ENCODE measurements around the gene GNB4.

DNA sequence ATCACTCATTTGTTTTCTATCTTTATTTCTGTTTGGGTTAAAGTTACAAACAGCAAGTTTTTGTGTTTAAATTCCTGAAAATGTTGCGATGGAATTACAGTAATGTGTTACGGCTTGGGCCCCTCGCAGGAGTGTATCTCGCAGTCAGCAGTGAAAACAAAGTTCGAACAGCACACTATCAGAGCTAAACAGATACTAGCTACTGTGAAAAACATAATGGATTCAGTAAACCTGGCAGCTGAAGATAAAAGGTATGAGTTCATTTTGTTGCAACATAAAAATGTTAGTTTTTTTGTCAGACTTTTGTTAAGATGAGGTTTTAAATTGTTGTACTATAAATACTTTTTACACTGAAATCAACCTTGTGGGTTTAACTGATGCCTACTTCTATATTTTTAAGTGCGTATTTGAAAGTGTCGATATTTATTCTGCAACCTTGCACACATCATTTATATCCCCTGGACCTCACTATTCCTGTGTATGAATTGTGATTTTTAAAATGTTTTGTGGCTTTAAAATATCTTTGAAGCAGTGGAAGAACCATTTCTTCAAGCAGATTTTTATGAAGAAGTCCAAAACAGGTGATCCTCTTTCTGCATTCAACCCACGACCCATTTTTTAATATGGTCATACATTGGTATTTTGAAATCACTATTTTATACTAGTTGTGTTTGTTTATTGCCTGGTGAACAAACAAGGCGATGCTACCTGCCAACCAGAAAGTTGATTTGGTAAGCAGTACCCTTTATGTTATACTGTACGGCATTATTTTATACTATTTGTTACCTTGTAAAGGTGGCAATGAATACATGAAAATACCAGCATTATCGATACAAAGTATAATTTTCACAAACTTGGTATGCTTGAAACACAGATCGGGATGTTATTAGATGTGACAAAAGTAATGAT is 75.9 kb downstream of the GNB4 start:
- TF ChIP-seq, protein P1, sequence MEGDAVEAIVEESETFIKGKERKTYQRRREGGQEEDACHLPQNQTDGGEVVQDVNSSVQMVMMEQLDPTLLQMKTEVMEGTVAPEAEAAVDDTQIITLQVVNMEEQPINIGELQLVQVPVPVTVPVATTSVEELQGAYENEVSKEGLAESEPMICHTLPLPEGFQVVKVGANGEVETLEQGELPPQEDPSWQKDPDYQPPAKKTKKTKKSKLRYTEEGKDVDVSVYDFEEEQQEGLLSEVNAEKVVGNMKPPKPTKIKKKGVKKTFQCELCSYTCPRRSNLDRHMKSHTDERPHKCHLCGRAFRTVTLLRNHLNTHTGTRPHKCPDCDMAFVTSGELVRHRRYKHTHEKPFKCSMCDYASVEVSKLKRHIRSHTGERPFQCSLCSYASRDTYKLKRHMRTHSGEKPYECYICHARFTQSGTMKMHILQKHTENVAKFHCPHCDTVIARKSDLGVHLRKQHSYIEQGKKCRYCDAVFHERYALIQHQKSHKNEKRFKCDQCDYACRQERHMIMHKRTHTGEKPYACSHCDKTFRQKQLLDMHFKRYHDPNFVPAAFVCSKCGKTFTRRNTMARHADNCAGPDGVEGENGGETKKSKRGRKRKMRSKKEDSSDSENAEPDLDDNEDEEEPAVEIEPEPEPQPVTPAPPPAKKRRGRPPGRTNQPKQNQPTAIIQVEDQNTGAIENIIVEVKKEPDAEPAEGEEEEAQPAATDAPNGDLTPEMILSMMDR (IDR thresholded peaks at IDR 0.05; ENCODE audit: low read depth, low read length), result no peak
- no peak for TF ChIP-seq EZH2phosphoT487 (IDR thresholded peaks at IDR 0.05; ENCODE audit: low read depth)
